PC-3 (cell line): ENCODE data around the gene COL1A2.

Source experiments
- CTCF ChIP-seq: fragments of 300-600 bp; sonication (generic); conservative IDR thresholded peaks from 2 replicates; pipeline ENCODE4 v1.5.1; 2017; ENCODE audit warnings: antibody characterized with exemption, low read depth, mild to moderate bottlenecking, low read length
- EZH2phosphoT487 ChIP-seq: fragments of 300-600 bp; sonication (generic); IDR thresholded peaks from 2 replicates; pipeline ENCODE4 v1.6.1; 2018; ENCODE audit warnings: mild to moderate bottlenecking, antibody characterized with exemption, low read length, borderline replicate concordance

- no peak for TF ChIP-seq CTCF
- TF ChIP-seq EZH2phosphoT487, result no peak
Observed at GRCh38 chr7:94444813-94445212, 50.1 kb downstream of the COL1A2 start.
